ENCODE measurements around the gene ATG7.
"Not testable (repeated sequence)": the region's sequence is repeated elsewhere in the genome, so short reads cannot be mapped to it uniquely, and the experiment has no call there.

- TF ChIP-seq POLR2A (IDR thresholded peaks at IDR 0.05; ENCODE audit: low read depth); CTCF (IDR thresholded peaks at IDR 0.05); EP300 (IDR thresholded peaks at IDR 0.05): not testable (repeated sequence)
These were observed 241.1 kb downstream of the ATG7 start for GRCh38 chr3:11513125-11513816.
